HG02759 (cell line): ENCODE data around the gene KLHL6.
A peak's percentile ranks its signal among the peaks of the same experiment; 100 is the strongest.
"Not testable (repeated sequence)": the region's sequence is repeated elsewhere in the genome, so short reads cannot be mapped to it uniquely, and the experiment has no call there.

Experiments used
- ATAC-seq: cut with Tn5 transposase; IDR thresholded peaks from one replicate; pipeline ENCODE4 v1.9.1; 2021; ENCODE audit warnings: mild to moderate bottlenecking, moderate library complexity; ENCODE audit not compliant: unreplicated experiment

KLHL6 gene

DNA sequence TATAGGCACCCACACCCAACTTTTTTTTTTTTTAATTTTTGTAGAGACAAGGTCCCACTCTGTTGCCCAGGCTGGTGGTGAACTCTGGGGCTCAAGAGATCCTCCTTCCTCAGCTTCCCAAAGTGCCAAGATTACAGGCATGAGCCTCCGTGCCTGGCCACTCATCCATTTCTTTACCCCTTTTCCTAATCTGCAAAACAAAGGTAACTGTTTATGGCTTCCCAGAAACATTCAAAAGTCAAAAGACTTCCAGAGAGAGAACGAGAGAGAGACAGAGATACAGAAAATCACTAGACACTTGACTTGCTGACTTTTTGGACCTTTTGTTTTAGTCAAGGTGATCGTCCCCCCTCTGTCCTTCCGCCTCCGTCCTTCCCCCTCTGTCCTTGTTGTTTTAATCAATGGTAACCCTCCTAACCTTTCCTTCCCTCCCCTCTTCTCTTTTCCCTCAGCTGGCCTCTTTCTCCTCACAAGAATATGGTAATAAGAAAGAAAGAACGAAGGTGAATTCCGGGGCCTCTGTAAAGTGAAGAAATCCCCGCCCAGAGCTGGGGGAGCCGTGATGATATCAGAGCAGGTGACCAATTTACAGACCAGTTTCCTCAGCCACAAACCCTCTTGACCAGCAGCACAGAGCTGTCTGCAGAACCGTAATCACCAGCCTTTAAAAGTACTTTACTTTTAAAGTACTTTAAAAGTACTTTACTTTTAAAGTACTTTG, 21.9 kb downstream of the KLHL6 start:
- ATAC-seq: peak; percentile 61

GRCh38 chr3:183532620-183533411, 22.7 kb downstream of the KLHL6 start:
- no peak for ATAC-seq

DNA sequence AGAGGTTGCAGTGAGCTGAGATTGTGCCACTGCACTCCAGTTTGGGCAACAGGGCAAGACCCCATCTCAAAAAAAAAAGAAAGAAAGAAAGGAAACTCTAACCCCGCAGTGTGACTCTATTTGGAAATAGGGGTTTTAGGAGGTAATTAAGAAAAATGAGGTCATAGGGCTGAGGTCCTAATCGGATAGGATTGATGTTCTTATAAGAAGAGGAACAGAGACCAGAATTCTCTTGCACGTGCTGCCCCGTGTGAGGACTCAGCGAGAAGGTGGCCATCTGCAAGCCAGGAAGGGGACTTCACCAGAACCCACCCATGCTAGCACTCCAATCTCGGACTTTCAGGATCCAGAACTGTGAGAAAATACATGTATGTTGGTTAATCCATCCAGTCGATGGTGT, 25.8 kb downstream of the KLHL6 start:
- no peak for ATAC-seq

GRCh38 chr3:183529185-183529584, 26.3 kb downstream of the KLHL6 start:
- ATAC-seq: no peak

- not testable (repeated sequence) for ATAC-seq
Measured at GRCh38 chr3:183528758-183529157, 26.7 kb downstream of the KLHL6 start.

DNA sequence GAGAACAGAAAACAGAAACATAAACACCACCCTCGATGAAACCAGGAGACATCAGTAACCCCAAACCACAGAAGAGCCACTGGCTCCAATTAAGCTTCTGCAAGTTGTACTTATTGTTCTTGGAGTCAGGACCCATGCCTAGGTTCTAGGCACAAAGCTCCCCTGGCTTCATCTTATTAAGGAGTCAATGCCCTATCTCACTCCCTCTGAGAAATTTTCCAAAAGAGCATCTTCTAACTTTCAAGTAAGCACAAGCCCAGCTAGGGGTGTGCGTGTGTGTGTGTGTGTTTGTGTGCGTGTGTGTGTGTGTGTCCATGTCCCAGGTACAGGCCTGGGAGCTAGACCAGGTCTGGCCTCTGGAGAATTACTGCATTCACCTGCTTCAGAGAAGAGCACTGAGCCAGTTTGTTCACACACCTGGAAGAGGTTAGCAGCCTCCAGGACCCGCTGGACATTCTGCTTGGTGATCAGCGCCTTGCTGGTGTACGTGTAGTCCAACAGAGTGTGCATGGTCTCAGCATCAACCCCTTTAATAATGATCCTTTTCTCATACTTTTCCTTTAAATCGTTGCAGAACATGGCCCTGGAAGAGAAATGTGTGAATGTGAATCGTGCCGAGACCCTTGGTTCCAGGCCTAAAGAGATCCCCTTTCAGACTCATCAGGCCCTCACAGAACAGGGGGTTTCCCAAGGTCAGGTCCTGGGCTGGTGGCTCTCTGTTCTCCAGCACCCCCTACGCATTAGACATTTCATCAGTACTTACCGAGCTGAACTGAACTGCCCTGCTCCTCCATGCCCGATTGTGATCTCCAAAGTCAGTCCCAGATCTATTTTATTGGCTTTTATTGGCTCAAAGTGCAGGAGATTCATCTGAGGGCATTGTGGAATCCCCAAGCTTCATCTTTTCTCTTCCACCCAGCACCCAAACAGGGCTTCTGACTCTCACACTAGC, 27.8 kb downstream of the KLHL6 start:
- ATAC-seq: peak; percentile 82

GRCh38 chr3:183526838-183527427, 28.6 kb downstream of the KLHL6 start:
- peak; percentile 5 for ATAC-seq

DNA sequence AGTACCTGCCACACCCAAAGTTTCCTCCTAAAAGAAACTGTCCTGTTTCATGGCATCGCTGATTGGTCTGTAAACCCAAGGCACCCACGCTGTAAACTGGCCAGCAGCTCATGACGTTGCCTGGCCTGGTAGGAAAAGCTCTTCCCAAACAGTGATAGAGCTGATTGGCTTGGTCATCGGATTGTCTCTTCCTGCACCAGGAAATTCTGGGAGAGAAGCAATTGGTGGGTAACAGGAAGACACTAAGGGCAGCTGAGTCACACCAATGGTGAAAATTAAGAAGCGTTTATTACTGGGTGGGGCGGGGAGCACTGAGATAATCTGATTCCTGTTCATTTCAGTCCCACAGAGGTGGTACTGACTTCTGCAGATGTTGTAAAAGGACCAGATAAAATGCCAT, 31.0 kb downstream of the KLHL6 start:
- no peak for ATAC-seq

DNA sequence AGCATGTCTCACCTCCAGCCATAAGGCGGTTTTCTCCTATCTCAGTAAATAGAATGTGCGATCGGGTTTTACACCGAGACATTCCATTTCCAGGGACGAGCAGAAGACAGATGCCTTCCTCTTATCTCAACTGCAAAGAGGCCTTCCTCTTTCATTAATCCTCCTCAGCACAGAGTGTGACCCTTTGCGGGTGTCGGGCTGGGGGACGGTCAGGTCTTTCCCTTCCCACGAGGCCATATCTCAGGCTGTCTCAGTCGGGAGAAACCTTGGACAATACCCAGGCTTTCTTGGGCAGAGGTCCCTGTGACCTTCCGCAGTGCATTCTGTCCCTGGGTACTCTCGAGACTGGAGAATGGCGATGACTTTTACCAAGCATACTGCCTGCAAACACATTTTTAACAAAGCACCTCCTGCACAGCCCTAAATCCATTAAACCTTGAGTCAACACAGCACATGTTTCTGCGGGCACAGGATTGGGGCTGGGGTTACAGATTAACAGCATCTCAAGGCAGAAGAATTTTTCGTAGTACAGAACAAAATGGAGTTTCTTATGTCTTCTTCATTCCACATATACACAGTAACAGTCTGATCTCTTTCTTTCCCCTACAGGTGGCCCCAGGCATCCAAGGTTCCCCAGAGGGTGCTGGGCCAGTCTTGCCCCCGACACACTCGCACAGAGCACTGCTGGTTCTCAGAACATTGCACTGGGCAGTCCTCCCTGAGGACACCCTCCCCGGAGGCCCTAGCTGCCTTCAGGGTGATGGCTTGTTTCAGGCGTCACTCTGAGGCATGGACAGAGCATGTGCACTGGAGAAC, 34.6 kb downstream of the KLHL6 start:
- not testable (repeated sequence) for ATAC-seq

- not testable (repeated sequence) for ATAC-seq
Measured at GRCh38 chr3:183520295-183520694, 35.2 kb downstream of the KLHL6 start.

GRCh38 chr3:183519891-183520290, 35.6 kb downstream of the KLHL6 start:
- ATAC-seq: no peak

DNA sequence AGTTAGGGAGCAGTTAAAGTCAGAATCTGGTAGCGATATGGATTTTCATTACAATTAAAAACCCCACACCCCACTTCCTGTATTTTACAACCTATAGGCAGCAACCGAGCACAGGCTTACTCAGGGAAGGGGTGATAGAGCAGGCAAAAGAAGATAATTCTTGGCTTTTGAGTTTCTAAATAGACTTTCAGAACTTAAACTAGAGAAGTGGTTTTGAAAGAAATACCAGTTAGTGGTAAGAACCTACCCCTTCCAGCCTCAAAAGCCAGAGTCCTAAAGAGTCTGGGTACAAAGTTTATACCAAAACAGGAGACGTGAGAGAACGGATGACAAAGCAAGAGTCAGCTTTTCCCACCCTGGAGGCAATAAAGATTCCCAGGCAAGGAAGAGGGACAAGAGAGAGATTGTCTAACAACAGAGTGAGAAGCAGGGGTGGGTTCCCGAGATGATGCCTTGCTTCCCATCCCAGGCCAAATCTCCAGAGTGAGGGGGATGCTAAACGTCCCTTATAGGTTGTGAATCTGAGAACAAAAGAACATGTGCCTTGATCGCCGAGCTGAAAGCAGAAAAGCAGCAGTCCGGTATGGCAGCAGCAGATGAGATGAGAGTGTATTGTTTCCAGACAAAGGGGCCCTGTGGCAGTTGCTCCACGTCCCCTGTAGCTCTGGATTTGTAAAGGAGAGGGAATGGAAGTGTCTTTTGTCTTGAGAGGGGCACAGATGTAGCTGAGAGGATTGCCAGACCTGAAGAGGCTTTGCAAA, 36.8 kb downstream of the KLHL6 start:
- no peak for ATAC-seq

- no peak for ATAC-seq
Measured at GRCh38 chr3:183517607-183518006, 37.9 kb downstream of the KLHL6 start.

DNA sequence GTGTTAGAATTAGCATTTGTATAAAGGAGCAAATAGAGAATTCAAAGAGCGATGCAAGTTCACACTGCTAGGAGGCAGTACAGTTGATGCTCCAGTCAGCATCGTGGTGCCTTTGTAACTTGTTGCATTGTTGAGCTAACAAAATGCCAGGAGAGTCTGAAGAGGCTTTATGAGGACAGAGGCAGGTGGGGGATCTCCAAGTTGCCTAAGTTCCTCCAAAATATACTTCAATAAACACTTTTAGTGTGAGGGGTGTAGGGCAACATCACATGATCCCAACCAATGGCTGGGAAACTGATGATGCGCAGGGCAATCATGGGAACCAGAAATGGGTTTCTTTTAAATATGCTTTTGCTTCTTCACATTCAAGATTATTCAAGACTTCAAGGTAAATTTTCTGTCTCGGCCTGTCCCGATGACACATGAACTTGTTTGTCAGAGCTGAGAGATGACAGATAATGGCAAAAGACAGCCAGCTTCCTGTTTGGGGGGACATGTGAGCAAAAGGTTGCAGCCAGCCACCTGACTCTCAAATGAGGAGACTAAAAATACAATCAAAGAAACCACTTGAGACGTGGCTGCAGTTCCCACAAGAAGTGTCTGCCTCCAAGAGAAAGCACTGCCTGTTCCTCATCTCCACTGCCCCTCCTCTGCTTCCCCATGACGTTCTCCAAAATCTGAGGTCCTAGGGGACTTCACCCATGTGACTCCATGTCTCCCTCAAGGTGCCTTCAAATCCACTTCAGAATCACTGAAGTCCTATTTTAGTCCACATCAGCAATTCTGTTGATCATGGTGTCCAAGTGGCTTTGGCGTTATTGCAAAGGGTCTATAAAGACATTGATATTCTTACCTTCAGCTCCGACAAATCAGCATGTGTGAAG, 39.3 kb downstream of the KLHL6 start:
- ATAC-seq: peak; percentile 70

DNA sequence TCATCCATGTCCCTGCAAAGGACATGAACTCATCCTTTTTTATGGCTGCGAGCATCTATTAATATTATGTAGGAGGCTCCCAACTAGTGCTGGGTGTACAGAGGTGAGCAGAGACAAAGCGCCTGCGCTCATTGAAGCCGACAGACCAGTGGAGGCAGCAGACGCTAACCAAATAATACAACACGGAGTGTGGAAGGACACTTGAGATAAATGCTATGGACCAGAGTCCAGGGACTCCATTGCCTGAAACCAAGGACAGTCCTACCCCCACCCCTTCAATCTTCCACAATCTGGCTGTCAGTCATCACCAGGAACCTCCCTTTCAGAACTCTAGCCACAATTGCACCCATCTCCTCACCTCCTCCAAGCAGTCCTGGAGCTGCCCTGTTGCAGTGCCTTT, 41.5 kb downstream of the KLHL6 start:
- no peak for ATAC-seq

- no peak for ATAC-seq
Measured at GRCh38 chr3:183513046-183513706, 42.3 kb downstream of the KLHL6 start.

- ATAC-seq: peak; percentile 40
Measured at GRCh38 chr3:183511286-183512131, 44.0 kb downstream of the KLHL6 start.
